Jurkat, Clone E6-1 (cell line): Measurements from ENCODE around the gene L3MBTL4.

ENCODE experiments used
- DNase-seq: peaks from one replicate; pipeline ENCODE4 v3.0.0-alpha.2; 2011; ENCODE audit warnings: low read depth, low spot score
- H3K4me3 ChIP-seq: 2 replicates; pipeline ENCODE4 v1.5.1; 2011; ENCODE audit warnings: mild to moderate bottlenecking, low read length, control low read depth, moderate library complexity

L3MBTL4 gene

DNA sequence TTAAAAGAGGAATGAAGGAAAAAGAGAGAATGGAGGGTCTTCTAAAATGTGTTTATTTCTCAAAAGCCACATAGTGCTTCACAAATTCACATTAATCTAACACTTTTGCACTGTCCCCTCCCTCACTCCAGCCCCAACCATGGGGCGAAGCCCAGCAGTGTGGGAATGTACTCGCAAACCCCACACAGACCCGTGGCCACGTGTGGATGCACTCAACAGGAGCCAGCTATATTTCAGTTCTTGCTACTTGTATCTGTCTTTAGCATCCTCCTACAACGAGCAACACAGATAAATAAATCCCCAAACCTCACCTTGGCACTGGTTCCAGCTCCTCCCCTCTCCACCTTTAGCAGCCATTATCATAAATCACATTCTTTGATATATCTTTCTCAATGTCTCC, 427.5 kb downstream of the L3MBTL4 start:
- DNase-seq: no peak
- H3K4me3 ChIP-seq: no peak overlapping the region

DNA sequence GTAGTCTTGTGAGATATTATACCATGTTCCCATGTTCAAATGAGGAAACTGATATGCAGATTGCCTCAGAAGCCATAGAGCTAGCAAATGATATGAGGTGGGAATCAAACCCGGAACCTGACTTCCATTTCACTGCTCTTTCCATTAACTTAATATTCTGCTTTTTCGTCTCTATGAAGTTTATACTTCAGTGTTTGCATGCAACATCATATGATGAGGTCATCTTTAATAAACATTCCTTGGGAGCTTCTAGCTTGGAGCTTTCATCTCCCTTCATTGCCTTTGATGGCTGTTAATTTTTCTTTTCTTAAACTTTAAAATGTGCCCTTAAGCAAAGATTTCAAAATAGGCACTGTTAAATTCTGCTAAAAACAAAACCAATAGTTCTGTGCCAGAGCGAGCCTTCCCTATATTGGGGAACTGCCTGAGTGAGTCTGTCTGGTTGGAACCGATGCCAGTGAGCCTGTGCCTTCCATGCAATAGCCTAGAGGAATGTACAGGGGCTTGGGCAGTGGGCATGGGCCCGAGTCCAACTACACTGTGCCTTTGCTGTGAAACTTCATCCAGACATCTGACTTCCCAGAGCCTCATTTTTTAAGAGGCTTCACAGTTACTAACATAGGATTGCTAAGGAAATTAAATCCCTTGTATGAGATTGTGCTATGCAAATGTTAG, 428.3 kb downstream of the L3MBTL4 start:
- DNase-seq: no peak
- no peak overlapping the region for H3K4me3 ChIP-seq

DNA sequence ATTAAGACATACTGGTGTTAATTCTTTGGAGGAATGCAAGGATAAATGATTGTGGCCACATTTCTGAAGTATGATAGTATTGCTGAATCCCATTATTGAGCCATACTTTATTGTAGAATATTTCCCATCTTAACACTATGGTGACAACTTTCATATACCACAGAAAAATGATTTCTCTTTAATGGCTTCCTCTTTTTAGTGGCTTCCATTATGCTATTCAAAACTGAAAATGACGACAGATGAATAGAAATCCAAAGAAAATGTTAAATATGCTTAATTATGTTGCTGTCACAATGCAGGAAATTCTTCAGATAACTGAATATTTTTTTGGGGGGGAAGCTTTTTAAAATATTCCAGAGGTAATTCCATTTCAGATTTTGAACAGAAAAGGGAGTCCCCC, 430.5 kb downstream of the L3MBTL4 start:
- no peak for DNase-seq
- H3K4me3 ChIP-seq: no peak overlapping the region

DNA sequence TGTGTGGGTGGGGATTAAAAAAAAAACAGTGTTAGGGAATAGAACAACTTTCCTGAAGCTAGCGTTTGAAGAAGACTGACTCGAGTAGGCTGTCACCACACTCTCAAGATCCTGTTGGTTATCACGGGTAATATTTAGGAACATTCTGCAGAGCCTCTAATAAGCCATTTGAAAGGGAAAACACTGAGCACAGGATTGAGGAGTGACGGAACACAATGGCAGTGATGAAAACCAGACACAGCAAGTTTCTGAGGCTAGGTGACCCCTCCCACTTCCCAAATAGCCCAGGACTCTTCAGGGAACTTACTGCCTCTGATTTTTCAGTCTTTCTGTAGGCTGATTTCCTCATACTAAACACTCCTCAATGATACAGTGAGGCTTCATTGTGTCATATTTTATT, 431.2 kb downstream of the L3MBTL4 start:
- DNase-seq: no peak
- no peak overlapping the region for H3K4me3 ChIP-seq

DNA sequence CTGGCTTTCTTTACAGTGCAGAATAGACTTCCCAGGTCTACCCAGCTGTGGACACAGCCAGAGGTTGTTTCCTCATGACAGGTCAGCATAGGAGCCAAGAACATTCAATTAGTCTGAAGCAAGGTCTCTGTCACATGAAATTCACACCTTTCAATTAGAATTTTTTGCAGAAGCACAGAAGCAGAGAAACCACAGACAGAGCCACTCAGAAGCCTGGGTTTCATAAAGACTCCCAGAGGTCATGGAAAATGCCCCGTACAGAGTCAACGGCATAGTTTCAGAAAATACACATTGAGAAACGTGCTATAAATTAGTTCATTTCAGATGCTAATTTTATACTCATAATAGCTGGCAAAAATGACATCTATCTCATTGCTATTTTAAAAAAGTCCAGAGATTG, 432.4 kb downstream of the L3MBTL4 start:
- DNase-seq: no peak
- no peak overlapping the region for H3K4me3 ChIP-seq

DNA sequence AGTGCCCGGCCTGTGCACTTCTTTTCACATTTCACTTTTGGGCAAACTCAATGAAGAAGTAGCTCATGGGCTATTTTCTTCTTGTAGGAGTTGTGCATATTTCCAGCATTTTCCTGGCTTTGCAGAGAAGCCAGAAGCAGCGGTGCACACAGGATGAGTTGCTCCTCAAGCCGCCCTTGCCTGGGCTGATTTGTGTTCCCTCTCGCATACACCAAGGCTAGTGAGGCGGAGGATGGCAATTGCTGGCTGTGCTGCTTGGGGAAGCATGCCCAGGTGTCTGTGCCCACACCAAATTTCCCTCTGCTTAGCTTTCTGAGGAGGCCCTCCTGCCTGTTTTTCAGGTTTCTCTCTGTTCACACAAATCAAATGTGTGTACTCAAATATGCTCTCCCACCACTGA, 434.0 kb downstream of the L3MBTL4 start:
- no peak for DNase-seq
- no peak overlapping the region for H3K4me3 ChIP-seq

DNA sequence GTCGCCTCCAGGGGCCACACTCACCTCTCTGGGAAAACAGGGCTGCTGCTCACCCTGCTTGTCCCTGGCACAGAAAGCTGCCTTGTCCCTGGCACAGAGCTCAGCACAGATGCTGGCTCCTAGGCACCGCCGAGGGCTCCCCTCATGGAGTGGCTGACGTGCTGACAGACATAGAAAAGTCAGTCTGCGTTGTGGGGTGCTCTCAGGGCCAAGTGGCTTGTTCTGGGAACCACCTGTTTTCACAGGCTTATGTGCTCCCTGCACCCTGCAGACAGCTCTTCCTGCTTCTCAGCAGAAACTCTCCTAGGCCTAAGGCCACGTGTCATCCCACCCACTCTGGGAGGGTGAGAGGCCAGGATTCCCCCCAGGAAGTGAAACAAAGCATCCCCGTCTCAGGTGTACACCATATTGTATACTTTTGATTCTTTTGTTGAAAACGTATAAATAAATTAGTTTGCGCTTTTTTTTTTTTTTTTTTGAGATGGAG, 434.7 kb downstream of the L3MBTL4 start:
- H3K4me3 ChIP-seq: no peak overlapping the region
- no peak for DNase-seq

DNA sequence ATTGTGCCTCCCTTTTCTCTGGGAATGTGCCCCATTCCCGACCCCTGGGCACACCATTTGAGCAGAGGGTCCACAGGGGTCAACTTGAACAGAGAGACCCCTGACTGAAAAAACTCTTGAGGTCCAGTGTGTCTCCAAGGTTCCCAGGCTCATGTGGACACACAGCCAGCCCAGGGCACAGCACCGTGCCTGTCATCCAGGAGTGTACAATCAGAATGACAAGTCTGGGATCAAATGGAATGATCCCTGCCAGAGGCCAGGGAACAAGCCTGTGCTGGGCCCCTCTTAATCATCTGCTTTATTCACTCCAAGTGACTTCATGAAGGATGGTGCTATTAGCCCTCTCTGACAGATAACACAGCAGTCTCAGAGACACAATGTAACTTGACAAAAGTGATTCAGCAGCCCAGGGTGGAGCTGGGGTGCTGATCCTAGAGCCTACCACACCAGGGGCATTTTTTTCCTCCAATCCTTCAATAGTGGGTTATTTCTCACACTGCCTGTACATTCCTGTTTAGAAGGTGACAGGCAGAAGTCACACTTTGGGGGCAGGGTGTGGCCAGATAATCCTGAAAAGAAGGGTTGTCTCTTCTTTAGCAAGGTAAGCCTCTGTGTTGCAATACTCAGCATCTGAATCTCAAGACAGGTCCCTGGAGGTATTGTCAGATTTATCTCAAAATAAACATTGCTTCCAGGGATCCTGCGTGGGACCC, 435.4 kb downstream of the L3MBTL4 start:
- H3K4me3 ChIP-seq: no peak overlapping the region
- DNase-seq: no peak

DNA sequence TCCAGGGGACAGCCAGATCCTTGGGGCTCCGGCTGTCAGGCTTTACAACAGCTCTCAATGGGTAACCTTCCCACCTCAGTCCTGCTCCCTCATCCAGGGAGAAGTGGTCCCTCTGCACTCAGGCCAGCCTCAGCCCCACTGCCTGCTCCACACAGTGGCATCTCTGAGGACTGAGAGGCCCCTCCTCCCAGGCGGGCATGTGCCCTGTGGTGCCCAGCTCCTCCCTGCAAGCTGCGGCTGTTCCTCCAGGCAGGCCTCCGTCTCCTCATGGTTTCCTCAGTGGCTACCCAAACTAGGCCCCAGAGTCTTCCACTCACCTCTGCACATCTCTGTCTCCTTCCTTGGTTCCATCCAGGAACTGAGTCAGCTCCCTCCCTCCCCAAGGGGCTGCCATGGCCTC, 437.7 kb downstream of the L3MBTL4 start:
- H3K4me3 ChIP-seq: no peak overlapping the region
- no peak for DNase-seq

DNA sequence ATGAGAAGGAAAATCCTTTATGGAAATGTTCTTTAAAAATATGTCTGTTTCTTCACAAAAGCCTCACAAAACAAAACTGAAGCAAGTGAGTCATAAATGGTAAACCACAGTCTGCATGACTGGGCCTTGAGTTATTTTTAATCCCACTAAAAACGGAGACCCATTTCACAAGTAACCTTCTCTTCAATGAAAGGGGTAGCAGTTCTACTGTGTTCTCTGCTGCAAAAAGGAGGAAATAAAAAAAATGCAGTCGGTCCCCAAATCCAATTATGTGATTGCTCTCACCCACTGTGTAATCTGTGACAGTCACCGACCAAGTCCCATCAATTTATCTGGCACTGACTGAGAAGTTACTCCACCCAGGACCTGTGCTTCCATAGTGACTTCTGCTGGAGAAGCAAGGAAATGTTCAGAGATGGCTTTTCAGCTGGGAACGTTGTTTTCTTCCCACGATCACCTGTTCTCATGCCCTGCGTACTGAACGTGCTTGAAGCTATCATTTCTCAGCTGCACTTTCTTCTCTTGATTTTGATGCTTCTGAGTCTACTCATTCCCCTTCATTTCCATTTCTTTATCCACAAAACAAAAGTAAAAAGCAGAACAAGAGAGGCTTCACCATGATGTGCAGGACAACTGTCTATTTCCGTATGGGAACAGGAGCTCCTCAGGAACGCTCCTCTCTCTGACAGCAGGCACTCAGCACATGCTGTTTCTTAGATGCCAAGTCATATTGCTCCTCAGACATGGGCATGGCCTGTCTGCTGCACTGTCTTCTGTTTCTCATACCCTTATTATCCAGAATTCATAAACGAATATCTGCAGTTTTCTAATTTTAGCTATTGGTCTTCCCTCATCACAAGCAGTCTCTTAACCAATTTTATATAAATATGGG, 439.4 kb downstream of the L3MBTL4 start:
- no peak for DNase-seq
- H3K4me3 ChIP-seq: no peak overlapping the region

DNA sequence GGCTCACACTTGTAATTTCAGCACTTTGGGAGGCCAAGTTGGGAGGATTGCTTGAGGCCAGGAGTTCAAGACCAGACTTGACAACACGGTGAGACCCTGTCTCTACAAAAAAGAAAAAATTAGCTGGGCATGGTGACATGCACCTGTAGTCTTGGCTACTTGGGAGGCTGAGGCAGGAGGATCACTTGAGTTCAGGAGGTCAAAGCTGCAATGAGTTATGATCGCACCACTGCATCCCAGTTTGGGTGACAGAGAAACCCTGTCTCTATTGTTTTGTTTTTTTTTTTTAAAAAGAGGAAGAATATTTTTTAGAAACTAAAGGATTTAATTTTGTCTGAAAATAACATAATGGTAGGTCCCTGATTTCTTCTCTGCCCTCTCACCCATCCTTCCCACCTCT, 440.0 kb downstream of the L3MBTL4 start:
- no peak for DNase-seq
- H3K4me3 ChIP-seq: no peak overlapping the region

DNA sequence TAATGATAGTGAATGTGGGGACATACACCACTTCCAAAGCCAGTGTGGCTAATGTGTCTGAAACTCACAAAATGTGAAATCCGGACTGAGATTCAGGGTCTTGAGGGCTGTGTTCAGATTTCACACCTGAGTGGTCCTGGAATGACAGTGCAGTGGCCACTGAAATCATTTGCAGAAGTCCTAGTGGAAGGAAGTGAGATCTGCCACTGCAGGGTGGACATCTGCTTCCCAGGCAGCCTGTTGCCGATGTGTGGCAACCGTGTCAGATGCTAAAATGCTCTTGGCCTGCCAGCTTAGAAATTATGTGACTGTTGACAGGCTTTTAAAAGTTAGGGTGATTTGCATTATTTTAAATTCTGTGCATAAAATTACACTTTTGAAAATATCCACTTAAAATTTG, 441.6 kb downstream of the L3MBTL4 start:
- no peak for DNase-seq
- H3K4me3 ChIP-seq: no peak overlapping the region

DNA sequence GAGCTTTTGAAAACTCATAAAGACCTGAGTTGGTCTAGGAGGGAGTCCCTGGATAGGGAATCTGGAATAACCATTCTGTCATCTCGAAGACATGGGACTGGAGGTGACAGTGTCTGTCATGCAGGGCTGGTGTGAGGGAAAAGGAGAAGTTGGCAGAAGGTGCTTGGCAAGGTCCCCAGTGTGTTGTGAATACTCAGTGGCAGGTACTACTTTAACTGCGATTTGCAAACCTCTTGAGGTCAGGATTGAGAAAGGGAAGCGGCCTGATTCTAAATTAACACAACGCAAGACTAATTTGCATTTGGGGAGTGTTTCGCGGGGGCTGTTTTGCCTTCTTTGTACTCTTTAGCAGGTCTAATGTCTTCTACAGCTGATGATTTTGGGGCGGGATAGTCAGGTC, 442.4 kb downstream of the L3MBTL4 start:
- no peak for DNase-seq

DNA sequence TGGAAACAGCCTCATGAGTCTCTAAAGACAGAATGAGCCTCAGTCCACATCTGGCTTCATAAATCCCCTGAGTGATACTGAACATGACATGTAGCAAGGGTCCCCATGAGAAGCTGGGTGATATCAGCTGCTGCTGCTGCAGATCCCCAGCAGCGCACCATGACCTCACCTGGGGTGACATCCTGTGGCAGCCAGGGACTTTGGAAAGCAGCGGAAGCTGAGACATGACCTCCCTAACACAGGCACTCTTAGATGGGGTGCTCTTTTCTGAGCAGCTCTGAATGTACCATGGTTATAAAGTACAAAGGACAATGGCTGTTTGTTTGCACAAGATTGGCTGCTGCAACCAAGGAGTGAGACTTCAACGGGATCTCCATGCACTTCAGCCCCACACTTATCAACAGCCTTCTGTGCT, 444.7 kb downstream of the L3MBTL4 start:
- peak; percentile 6 for DNase-seq

More for the DNA sequence above, 442.4 kb downstream of the L3MBTL4 start:
- H3K4me3 ChIP-seq: no peak overlapping the region

DNA sequence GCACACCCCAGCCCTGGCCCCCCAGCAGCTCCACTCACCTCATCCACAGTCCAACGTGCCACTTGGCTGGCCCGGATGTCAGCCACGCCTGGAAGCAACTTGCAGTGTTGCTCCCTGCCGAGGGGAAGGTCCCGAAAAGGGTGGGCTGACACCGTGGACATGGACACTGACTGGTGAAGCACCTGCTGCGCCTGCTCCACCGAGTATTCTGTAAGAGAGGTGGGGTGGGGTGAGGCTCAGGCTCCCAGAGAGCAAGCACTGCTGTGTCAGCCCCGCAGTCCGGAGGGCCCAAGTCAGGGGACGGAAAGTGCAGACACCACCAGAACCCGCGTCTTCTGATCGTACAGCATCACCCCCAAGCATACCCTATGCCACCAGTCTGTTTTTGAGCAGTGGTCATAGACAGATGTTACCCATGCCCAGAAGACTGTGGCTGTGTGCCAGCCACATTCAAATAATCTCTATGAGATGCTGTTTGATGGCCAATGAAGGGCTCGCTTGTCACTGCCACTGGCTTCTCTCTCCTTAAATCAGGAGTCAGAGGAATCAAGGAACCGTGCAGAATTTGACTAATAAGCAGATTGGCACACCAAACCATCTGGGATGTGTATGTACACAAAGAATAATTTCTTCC, 445.2 kb downstream of the L3MBTL4 start:
- no peak for DNase-seq
- no peak overlapping the region for H3K4me3 ChIP-seq

More for the DNA sequence above, 444.7 kb downstream of the L3MBTL4 start:
- no peak overlapping the region for H3K4me3 ChIP-seq

DNA sequence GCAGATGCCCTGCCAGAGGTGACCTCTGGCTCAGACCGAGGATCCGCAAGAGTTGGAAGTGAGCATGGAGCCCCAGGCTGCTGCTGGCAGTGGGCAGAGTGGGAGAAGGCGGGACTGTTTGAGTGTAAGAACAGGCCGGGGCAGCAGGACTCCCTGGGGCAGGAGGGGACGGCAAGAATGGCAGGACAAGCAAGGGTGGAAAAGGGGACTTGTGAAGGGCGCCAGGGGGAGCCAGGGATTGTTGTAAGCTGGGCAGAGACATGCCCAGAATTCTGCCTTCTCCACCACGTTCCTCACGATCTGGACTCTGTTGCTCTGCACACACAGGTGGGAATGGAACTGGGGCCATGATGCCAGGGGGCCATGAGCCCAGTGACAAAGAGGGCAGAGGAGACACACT, 447.0 kb downstream of the L3MBTL4 start:
- H3K4me3 ChIP-seq: no peak overlapping the region
- no peak for DNase-seq

DNA sequence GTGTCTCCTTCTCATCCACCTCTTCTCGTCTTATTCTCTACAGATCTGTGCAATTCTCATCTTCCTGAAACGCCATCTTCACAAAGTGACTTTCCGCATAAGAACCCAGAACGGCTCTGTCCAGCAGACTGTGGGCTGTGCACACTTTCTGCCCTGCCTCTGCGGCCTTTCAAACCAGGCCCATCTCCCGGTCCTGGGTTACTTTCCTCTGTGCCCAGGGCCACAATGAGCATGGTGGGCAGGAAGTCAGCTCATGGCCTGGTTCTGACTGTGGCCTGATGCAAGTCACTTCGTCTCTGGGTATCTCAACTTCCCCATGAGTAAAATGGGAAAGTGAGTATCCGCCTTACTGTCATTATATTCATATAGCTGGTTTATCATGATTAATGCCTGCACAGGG, 447.7 kb downstream of the L3MBTL4 start:
- H3K4me3 ChIP-seq: no peak overlapping the region
- no peak for DNase-seq

DNA sequence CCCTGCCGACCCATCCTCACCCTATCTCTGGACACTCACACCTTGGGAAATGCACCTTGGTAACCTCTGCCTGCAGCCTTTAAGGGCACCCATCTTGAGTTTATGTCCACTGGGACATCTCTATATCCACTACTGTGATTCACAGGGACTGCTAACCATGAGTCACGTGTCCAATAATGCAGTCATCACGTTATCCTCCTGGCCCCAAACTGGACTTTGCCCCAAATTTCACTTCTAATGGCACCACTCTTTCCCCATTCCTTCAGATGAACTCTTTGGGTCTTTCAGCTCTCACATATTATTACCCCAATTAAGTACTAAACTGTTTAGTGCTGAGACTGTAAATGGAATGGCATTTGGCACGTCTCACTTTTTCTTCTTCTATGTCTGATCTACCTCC, 448.2 kb downstream of the L3MBTL4 start:
- no peak for DNase-seq
- no peak overlapping the region for H3K4me3 ChIP-seq

DNA sequence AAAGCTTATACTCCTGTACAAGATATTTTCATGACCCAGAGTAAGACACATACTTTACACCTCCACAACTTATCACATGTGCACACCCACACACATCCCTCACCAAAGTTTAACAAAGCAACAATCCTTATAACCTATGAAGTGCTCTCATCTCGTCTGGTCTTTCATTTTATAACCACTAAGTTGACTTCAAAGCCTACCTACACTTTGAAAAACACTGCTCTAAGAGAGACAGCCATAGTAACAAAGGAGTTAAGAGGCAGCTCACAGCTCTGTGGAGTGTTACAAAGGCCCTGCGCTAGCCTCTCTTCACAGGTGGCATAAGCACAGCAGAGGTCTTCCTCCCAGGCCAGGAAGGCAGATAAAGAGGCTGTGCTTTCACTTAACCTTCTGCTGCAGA, 449.7 kb downstream of the L3MBTL4 start:
- H3K4me3 ChIP-seq: no peak overlapping the region
- DNase-seq: peak; percentile 62
